IPS DF 19.7 (cell line): ENCODE data around the gene ADCYAP1R1.

ENCODE experiments used
- DNase-seq: peaks from one replicate; pipeline ENCODE4 v3.0.0-alpha.2; 2013; ENCODE audit warnings: low read depth, low spot score

Gene ADCYAP1R1

GRCh38 chr7:31051598-31052486, at the start of gene ADCYAP1R1:
Gene ADCYAP1R1, plus strand, starts transcription at chr7:31052308. Its CDS starts 10,957 bp downstream, at chr7:31063265.
- no peak for DNase-seq

- no peak for DNase-seq
These were observed 49.0 kb upstream of the ADCYAP1R1 start for GRCh38 chr7:31003097-31003496.

- DNase-seq, result no peak
These were observed 48.4 kb upstream of the ADCYAP1R1 start for GRCh38 chr7:31003721-31004120.

GRCh38 chr7:31004393-31004792, 47.7 kb upstream of the ADCYAP1R1 start:
- DNase-seq, result no peak

- no peak for DNase-seq
These were observed 45.3 kb upstream of the ADCYAP1R1 start for GRCh38 chr7:31006857-31007256.

- no peak for DNase-seq
These were observed 44.5 kb upstream of the ADCYAP1R1 start for GRCh38 chr7:31007634-31008033.

GRCh38 chr7:31014826-31015225, 37.3 kb upstream of the ADCYAP1R1 start:
- DNase-seq, result no peak

GRCh38 chr7:31017032-31017675, 35.0 kb upstream of the ADCYAP1R1 start:
- DNase-seq, result no peak

- DNase-seq, result no peak
These were observed 34.4 kb upstream of the ADCYAP1R1 start for GRCh38 chr7:31017721-31018120.

- DNase-seq, result no peak
These were observed 32.6 kb upstream of the ADCYAP1R1 start for GRCh38 chr7:31019509-31019908.

GRCh38 chr7:31020161-31020560, 31.9 kb upstream of the ADCYAP1R1 start:
- no peak for DNase-seq

- peak; percentile 40 for DNase-seq
These were observed 31.5 kb upstream of the ADCYAP1R1 start for GRCh38 chr7:31020652-31021051.

GRCh38 chr7:31022117-31022516, 30.0 kb upstream of the ADCYAP1R1 start:
- no peak for DNase-seq

GRCh38 chr7:31022726-31023125, 29.4 kb upstream of the ADCYAP1R1 start:
- no peak for DNase-seq

GRCh38 chr7:31023877-31024276, 28.2 kb upstream of the ADCYAP1R1 start:
- no peak for DNase-seq

- no peak for DNase-seq
These were observed 24.7 kb upstream of the ADCYAP1R1 start for GRCh38 chr7:31027161-31027965.

- DNase-seq, result no peak
These were observed 24.1 kb upstream of the ADCYAP1R1 start for GRCh38 chr7:31028006-31028405.

- no peak for DNase-seq
These were observed 23.6 kb upstream of the ADCYAP1R1 start for GRCh38 chr7:31028417-31028992.

- DNase-seq, result no peak
These were observed 22.7 kb upstream of the ADCYAP1R1 start for GRCh38 chr7:31029251-31030042.

GRCh38 chr7:31033674-31034300, 18.3 kb upstream of the ADCYAP1R1 start:
- DNase-seq, result no peak
